Lower leg skin (tissue), 3 donors: Measurements from ENCODE around the gene ZNF287.

Source experiments
- POLR2A ChIP-seq, 2 donors: fragments of 450-650 bp; IDR thresholded peaks; one replicate each; pipeline ENCODE4 v1.6.1; 2016 to 2017; ENCODE audit warnings: antibody characterized with exemption in 2 of 2, mild to moderate bottlenecking in 1 of 2, moderate library complexity in 1 of 2
- TF ChIP-seq, protein P1 (sequence below), 3 donors: fragments of 450-650 bp; IDR thresholded peaks; one replicate each; pipeline ENCODE4 v1.5.1; 2016; ENCODE audit warnings: antibody characterized with exemption in 3 of 3, mild to moderate bottlenecking in 3 of 3, moderate library complexity in 2 of 3

- TF ChIP-seq POLR2A (IDR thresholded peaks at IDR 0.05): no peak
- TF ChIP-seq, protein P1, sequence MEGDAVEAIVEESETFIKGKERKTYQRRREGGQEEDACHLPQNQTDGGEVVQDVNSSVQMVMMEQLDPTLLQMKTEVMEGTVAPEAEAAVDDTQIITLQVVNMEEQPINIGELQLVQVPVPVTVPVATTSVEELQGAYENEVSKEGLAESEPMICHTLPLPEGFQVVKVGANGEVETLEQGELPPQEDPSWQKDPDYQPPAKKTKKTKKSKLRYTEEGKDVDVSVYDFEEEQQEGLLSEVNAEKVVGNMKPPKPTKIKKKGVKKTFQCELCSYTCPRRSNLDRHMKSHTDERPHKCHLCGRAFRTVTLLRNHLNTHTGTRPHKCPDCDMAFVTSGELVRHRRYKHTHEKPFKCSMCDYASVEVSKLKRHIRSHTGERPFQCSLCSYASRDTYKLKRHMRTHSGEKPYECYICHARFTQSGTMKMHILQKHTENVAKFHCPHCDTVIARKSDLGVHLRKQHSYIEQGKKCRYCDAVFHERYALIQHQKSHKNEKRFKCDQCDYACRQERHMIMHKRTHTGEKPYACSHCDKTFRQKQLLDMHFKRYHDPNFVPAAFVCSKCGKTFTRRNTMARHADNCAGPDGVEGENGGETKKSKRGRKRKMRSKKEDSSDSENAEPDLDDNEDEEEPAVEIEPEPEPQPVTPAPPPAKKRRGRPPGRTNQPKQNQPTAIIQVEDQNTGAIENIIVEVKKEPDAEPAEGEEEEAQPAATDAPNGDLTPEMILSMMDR (IDR thresholded peaks at IDR 0.05): peak in 1 of 3 donors; percentile 74
Observed at GRCh38 chr17:16521070-16521727, 47.8 kb downstream of the ZNF287 start.
